ENCODE results near the gene ZNF248.
"Not testable (repeated sequence)": the region's sequence is repeated elsewhere in the genome, so short reads cannot be mapped to it uniquely, and the experiment has no call there.

Gene ZNF248

GRCh38 chr10:37857287-37858211, at the start of gene ZNF248:
Gene ZNF248 (minus strand): TSS chr10:37857610. CDS start chr10:37856310, 1,300 bp downstream.
- Mint-ChIP-seq H3K27me3 (ENCODE audit: low read depth) (no peaks in the 10 kb centered on the region), H3K9me3 (peaks cover 4% of the 10 kb centered on the region), H3K4me3 (peak within 1 kb of the TSS; percentile 85), H3K4me1 (ENCODE audit: low read depth) (peaks cover 27% of the 10 kb centered on the region), H3K27ac (peak within 1 kb of the TSS; percentile 83), H3K36me3 (ENCODE audit: low read depth) (peaks cover 15% of the 10 kb centered on the region)

DNA sequence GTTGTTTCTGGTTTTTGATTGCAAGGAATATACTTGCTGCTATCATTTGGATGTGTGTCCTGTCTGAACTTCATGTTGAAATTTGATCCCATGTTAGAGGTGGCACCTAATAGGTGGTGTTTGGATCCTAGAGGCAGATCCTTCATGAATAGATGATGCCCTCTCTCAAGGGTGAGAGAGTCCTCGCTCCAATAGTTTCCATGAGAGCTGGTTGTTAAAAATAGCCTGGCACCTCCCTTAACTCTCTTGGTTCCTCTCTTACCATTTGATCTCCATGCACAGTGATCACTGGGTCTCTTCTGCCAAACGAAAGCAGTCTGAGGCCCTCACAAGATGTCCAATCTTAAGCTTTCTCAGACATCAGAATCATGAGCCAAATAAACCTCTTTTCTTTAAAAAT, 49.0 kb upstream of the ZNF248 start:
- H3K27ac Mint-ChIP-seq, result no peak overlapping the region
- H3K4me3 Mint-ChIP-seq, result no peak overlapping the region

GRCh38 chr10:37896436-37896835, 39.0 kb upstream of the ZNF248 start:
- H3K27me3 Mint-ChIP-seq (ENCODE audit: low read depth), result no peaks in the 10 kb centered on the region
- no peak overlapping the region for H3K4me3 Mint-ChIP-seq
- no peaks in the 10 kb centered on the region for H3K36me3 Mint-ChIP-seq (ENCODE audit: low read depth)
- peaks cover 44% of the 10 kb centered on the region for H3K9me3 Mint-ChIP-seq
- H3K27ac Mint-ChIP-seq, result no peak overlapping the region
- H3K4me1 Mint-ChIP-seq (ENCODE audit: low read depth), result no peaks in the 10 kb centered on the region

More for the DNA sequence above, 49.0 kb upstream of the ZNF248 start:
- peaks cover 42% of the 10 kb centered on the region for H3K9me3 Mint-ChIP-seq
- H3K36me3 Mint-ChIP-seq (ENCODE audit: low read depth), result peaks cover 2% of the 10 kb centered on the region
- no peaks in the 10 kb centered on the region for H3K4me1 Mint-ChIP-seq (ENCODE audit: low read depth)
- no peaks in the 10 kb centered on the region for H3K27me3 Mint-ChIP-seq (ENCODE audit: low read depth)

- no peaks in the 10 kb centered on the region for H3K27me3 Mint-ChIP-seq (ENCODE audit: low read depth)
- H3K9me3 Mint-ChIP-seq, result peaks cover 51% of the 10 kb centered on the region
- no peak overlapping the region for H3K27ac Mint-ChIP-seq
- no peaks in the 10 kb centered on the region for H3K4me1 Mint-ChIP-seq (ENCODE audit: low read depth)
- no peaks in the 10 kb centered on the region for H3K36me3 Mint-ChIP-seq (ENCODE audit: low read depth)
- H3K4me3 Mint-ChIP-seq, result no peak overlapping the region
These were observed 38.3 kb upstream of the ZNF248 start for GRCh38 chr10:37895674-37896073.

DNA sequence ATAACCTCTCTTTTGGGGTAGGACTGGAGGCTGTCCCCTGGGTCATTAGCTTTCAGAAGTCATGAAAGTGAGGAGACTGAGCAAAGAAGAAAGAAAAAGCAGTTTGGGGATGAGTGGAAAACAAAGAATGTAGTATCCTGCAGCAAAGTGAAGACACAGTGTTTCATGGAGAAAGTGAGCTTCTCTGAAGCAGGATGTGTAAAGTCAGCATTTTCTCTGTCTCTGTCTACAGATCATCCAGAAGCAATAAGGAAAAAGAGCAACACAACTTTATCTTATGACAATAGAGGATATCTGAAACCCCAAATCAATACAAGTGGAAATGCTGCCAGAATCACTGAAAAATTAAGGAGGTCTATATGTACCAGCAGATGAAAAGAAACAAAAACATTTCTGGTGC, 28.4 kb upstream of the ZNF248 start:
- no peaks in the 10 kb centered on the region for H3K4me1 Mint-ChIP-seq (ENCODE audit: low read depth)
- no peak overlapping the region for H3K4me3 Mint-ChIP-seq
- no peaks in the 10 kb centered on the region for H3K27me3 Mint-ChIP-seq (ENCODE audit: low read depth)
- H3K9me3 Mint-ChIP-seq, result peaks cover 54% of the 10 kb centered on the region
- H3K27ac Mint-ChIP-seq, result no peak overlapping the region
- H3K36me3 Mint-ChIP-seq (ENCODE audit: low read depth), result peaks cover 2% of the 10 kb centered on the region

DNA sequence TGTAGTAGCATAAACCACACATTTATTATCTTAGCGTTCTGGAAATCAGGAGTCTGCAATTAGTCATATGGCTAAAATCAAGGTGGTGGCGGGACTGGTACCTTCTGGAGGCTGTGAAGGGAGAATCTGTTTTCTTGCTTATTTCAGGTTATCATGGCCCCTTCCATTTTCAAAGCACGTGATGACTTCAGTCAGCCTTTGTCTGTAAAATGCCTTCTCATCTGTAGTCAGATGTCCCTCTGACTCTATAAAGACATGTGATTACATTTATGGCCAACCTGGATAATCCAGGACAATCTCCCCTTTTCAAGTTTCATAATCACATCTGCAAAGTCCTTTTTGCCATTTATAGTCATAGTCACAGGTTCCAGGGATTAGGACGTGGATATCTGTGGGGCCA, 15.5 kb upstream of the ZNF248 start:
- Mint-ChIP-seq H3K4me3 (no peak overlapping the region), H3K27ac (no peak overlapping the region), H3K27me3 (ENCODE audit: low read depth) (no peaks in the 10 kb centered on the region), H3K4me1 (ENCODE audit: low read depth) (no peaks in the 10 kb centered on the region), H3K36me3 (ENCODE audit: low read depth) (no peaks in the 10 kb centered on the region), H3K9me3 (peaks cover 16% of the 10 kb centered on the region)

- Mint-ChIP-seq H3K4me1 (ENCODE audit: low read depth) (no peaks in the 10 kb centered on the region), H3K9me3 (peaks cover 16% of the 10 kb centered on the region), H3K36me3 (ENCODE audit: low read depth) (no peaks in the 10 kb centered on the region), H3K27ac (no peak overlapping the region), H3K27me3 (ENCODE audit: low read depth) (no peaks in the 10 kb centered on the region), H3K4me3 (no peak overlapping the region)
These were observed 14.9 kb upstream of the ZNF248 start for GRCh38 chr10:37872283-37872682.

- Mint-ChIP-seq H3K36me3 (ENCODE audit: low read depth) (no peaks in the 10 kb centered on the region), H3K27me3 (ENCODE audit: low read depth) (no peaks in the 10 kb centered on the region), H3K9me3 (peaks cover 16% of the 10 kb centered on the region), H3K4me1 (ENCODE audit: low read depth) (no peaks in the 10 kb centered on the region), H3K27ac (no peak overlapping the region), H3K4me3 (no peak overlapping the region)
These were observed 14.3 kb upstream of the ZNF248 start for GRCh38 chr10:37871568-37872251.

DNA sequence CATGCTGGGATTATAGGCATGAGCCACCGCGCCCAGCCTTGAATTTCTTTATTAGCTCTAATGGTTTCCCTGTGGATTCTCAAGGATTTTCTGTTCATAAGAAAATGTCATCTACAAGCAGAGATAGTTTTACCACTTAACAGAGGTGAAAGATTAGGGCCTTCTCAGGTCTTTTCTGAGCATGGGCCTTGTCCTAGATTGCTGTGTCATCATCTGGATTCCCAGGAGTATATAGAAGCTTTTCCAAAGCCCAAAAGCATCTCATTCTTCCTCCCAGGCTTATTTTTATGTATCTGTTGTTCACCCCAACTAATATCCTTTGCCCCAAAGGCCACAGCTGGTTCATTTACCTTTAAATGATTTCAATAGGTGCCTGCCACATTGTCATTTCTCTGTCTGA, 13.7 kb upstream of the ZNF248 start:
- Mint-ChIP-seq H3K4me1 (ENCODE audit: low read depth) (no peaks in the 10 kb centered on the region), H3K27ac (no peak overlapping the region), H3K36me3 (ENCODE audit: low read depth) (no peaks in the 10 kb centered on the region)

GRCh38 chr10:37868796-37869195, 11.4 kb upstream of the ZNF248 start:
- Mint-ChIP-seq H3K4me3 (no peak overlapping the region), H3K27me3 (ENCODE audit: low read depth) (no peaks in the 10 kb centered on the region), H3K27ac (no peak overlapping the region), H3K4me1 (ENCODE audit: low read depth) (no peaks in the 10 kb centered on the region), H3K9me3 (peaks cover 24% of the 10 kb centered on the region), H3K36me3 (ENCODE audit: low read depth) (no peaks in the 10 kb centered on the region)

More for the DNA sequence above, 13.7 kb upstream of the ZNF248 start:
- no peak overlapping the region for H3K4me3 Mint-ChIP-seq
- H3K27me3 Mint-ChIP-seq (ENCODE audit: low read depth), result no peaks in the 10 kb centered on the region
- peaks cover 16% of the 10 kb centered on the region for H3K9me3 Mint-ChIP-seq

- no peaks in the 10 kb centered on the region for H3K4me1 Mint-ChIP-seq (ENCODE audit: low read depth)
- peaks cover 14% of the 10 kb centered on the region for H3K9me3 Mint-ChIP-seq
- H3K36me3 Mint-ChIP-seq (ENCODE audit: low read depth), result no peaks in the 10 kb centered on the region
- H3K4me3 Mint-ChIP-seq, result no peak overlapping the region
- no peaks in the 10 kb centered on the region for H3K27me3 Mint-ChIP-seq (ENCODE audit: low read depth)
- no peak overlapping the region for H3K27ac Mint-ChIP-seq
These were observed 8.8 kb upstream of the ZNF248 start for GRCh38 chr10:37865957-37866803.

DNA sequence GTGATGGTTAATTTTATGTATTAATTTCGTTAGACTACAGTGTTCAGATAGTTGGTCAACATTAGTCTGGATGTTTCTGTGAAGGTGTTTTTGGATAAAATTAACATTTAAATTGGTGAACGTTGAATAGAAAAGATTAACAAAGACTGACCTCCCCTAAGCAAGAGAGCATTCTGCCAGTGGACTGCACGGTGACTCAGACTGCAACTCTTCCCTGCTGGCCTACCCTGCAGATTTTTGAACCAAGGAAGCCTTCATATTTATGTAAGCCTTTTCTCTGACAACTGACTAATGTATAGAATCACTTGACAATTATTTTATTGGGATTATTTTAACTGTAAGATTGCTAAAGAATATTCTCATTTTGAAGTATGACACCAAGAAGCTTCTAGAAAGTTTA, 7.9 kb upstream of the ZNF248 start:
- H3K9me3 Mint-ChIP-seq, result peaks cover 17% of the 10 kb centered on the region
- H3K4me3 Mint-ChIP-seq, result no peak overlapping the region
- no peaks in the 10 kb centered on the region for H3K36me3 Mint-ChIP-seq (ENCODE audit: low read depth)
- H3K27me3 Mint-ChIP-seq (ENCODE audit: low read depth), result no peaks in the 10 kb centered on the region
- H3K4me1 Mint-ChIP-seq (ENCODE audit: low read depth), result no peaks in the 10 kb centered on the region
- H3K27ac Mint-ChIP-seq, result no peak overlapping the region

- peaks cover 17% of the 10 kb centered on the region for H3K9me3 Mint-ChIP-seq
- no peak overlapping the region for H3K27ac Mint-ChIP-seq
- H3K36me3 Mint-ChIP-seq (ENCODE audit: low read depth), result peaks cover 5% of the 10 kb centered on the region
- no peaks in the 10 kb centered on the region for H3K27me3 Mint-ChIP-seq (ENCODE audit: low read depth)
- peaks cover 15% of the 10 kb centered on the region for H3K4me1 Mint-ChIP-seq (ENCODE audit: low read depth)
- no peak overlapping the region for H3K4me3 Mint-ChIP-seq
These were observed 3.2 kb upstream of the ZNF248 start for GRCh38 chr10:37860494-37861190.

DNA sequence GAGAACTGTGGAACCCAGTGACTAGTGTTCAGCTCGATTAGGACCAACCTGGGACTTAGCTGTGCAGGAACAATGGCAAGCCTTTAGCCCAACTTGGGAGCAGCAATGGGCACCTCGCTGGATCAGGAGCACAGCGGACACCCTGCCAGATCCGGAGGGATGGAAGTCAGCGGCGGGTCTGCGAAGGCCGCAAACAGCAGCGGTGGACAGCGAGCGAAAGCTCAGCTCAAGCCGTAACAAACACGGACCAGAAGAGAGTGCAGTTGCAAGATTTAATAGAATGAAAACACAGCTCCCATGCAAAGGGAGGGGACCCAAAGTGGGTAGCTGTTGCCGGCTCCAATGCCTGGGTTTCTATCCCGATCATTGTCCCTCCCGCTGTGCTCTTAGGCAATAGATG, 1.9 kb upstream of the ZNF248 start:
- H3K9me3 Mint-ChIP-seq, result peaks cover 12% of the 10 kb centered on the region
- not testable (repeated sequence) for H3K27me3 Mint-ChIP-seq (ENCODE audit: low read depth); H3K4me3 Mint-ChIP-seq; H3K27ac Mint-ChIP-seq; H3K36me3 Mint-ChIP-seq (ENCODE audit: low read depth)
- peaks cover 25% of the 10 kb centered on the region for H3K4me1 Mint-ChIP-seq (ENCODE audit: low read depth)
